Aorta (tissue), 5 donors: ENCODE measurements around the gene SEMA4A. TPM values are rescaled to one million over a fixed set of nuclear protein-coding genes. Genes with fewer than 3 reads are reported as not detected.
A peak's percentile ranks its signal among the peaks of the same experiment; 100 is the strongest.
"Not testable (repeated sequence)": the region's sequence is repeated elsewhere in the genome, so short reads cannot be mapped to it uniquely, and the experiment has no call there.

Experiments used
- ATAC-seq: fragments of 200-7000 bp; cut with Tn5 transposase; one replicate; pipeline ENCODE4 v1.9.1; 2022; ENCODE audit warnings: moderate library complexity; ENCODE audit not compliant: low FRiP score
- DNase-seq, 2 donors: peaks; one replicate each; pipeline ENCODE4 v3.0.0-alpha.2; 2020
- H3K27ac ChIP-seq, 2 donors: one replicate each; pipeline ENCODE4 v1.5.1; 2013; ENCODE audit warnings: low read length in 2 of 2, mild to moderate bottlenecking in 2 of 2, moderate library complexity in 2 of 2, control low read depth in 1 of 2, inconsistent platforms in 1 of 2, low read depth in 1 of 2
- H3K27me3 ChIP-seq, 2 donors: one replicate each; pipeline ENCODE4 v1.6.1; 2013; ENCODE audit warnings: control low read depth in 1 of 2, low read length in 1 of 2, mild to moderate bottlenecking in 1 of 2, moderate library complexity in 1 of 2; ENCODE audit not compliant: insufficient read depth in 2 of 2, control insufficient read depth in 1 of 2
- H3K36me3 ChIP-seq, 2 donors: one replicate each; pipeline ENCODE4 v1.6.1; 2013; ENCODE audit warnings: control low read depth in 1 of 2, low read length in 1 of 2, mild to moderate bottlenecking in 1 of 2; ENCODE audit not compliant: insufficient read depth in 2 of 2, control insufficient read depth in 1 of 2
- H3K4me1 ChIP-seq, 2 donors: one replicate each; pipeline ENCODE4 v1.6.1; 2013; ENCODE audit warnings: low read length in 2 of 2, control low read depth in 1 of 2, mild to moderate bottlenecking in 1 of 2, moderate library complexity in 1 of 2; ENCODE audit not compliant: insufficient read depth in 2 of 2, control insufficient read depth in 1 of 2
- H3K4me3 ChIP-seq, 2 donors: one replicate each; pipeline ENCODE4 v1.5.1; 2013; ENCODE audit warnings: low read length in 2 of 2, control low read depth in 1 of 2, mild to moderate bottlenecking in 1 of 2
- H3K9me3 ChIP-seq: one replicate; pipeline ENCODE4 v1.6.1; 2013; ENCODE audit warnings: mild to moderate bottlenecking, low read length; ENCODE audit not compliant: control insufficient read depth
- WGBS, 2 donors: extraction: QIAGEN DNeasy Blood & Tissue Kit; methylation state at CpG; one replicate each; pipeline ENCODE4 v1.1.7; 2013; 5-methylcytosine and 5-hydroxymethylcytosine counted together
- intact Hi-C, 2 donors: fragments of 100-400 bp; cut with DNase I; formaldehyde crosslinking; loops; one replicate each; pipeline versions ENCODE4 v1.14.2 to v1.15.0; 2022
- polyA plus RNA-seq, 2 donors: library from polyadenylated mRNA; stranded (reverse); fragments of 200-250 nt; gene quantifications; one replicate each; pipeline ENCODE4 v1.2.3, GENCODE V29; 2013
- total RNA-seq, 2 donors: library from RNA; stranded (reverse); fragmentation: NEBNext Ultra II Directional; extraction: Animal tissue kit (Norgen Biotek cat#: 25700); gene quantifications; one replicate each; pipeline ENCODE4 v1.2.1, GENCODE V29; 2021
- donor health status: healthy with polysubstance abuse.
- donor health status: Bipolar disorder and iron deficiency.
- donor health status: DM: no; HTN: no; CAD: no.
- donor health status: DM: no; HTN: no; CAD: no.
- donor health status: DM: yes; HTN: yes; CAD: no.

SEMA4A gene
- total and polyA plus RNA-seq, 4 donors = 3.0 to 20.0 (median 6.8) TPM

DNA sequence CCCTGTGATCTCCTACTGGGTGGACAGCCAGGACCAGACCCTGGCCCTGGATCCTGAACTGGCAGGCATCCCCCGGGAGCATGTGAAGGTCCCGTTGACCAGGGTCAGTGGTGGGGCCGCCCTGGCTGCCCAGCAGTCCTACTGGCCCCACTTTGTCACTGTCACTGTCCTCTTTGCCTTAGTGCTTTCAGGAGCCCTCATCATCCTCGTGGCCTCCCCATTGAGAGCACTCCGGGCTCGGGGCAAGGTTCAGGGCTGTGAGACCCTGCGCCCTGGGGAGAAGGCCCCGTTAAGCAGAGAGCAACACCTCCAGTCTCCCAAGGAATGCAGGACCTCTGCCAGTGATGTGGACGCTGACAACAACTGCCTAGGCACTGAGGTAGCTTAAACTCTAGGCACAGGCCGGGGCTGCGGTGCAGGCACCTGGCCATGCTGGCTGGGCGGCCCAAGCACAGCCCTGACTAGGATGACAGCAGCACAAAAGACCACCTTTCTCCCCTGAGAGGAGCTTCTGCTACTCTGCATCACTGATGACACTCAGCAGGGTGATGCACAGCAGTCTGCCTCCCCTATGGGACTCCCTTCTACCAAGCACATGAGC, 23.3 kb downstream of the SEMA4A start:
- intact Hi-C loops = no loop called here
- H3K4me1 ChIP-seq = no peaks in the 10 kb centered on the region
- ATAC-seq (peak; percentile 46), DNase-seq (no peak)
- H3K9me3 ChIP-seq = no peaks in the 10 kb centered on the region
- no peak overlapping the region for H3K27ac ChIP-seq
- H3K36me3 ChIP-seq = no peaks in the 10 kb centered on the region
- WGBS, 2 donors = 80 to 83% methylated on average over 12 of the region's 12 CpGs
- no peak overlapping the region for H3K4me3 ChIP-seq
- H3K27me3 ChIP-seq = no peaks in the 10 kb centered on the region

DNA sequence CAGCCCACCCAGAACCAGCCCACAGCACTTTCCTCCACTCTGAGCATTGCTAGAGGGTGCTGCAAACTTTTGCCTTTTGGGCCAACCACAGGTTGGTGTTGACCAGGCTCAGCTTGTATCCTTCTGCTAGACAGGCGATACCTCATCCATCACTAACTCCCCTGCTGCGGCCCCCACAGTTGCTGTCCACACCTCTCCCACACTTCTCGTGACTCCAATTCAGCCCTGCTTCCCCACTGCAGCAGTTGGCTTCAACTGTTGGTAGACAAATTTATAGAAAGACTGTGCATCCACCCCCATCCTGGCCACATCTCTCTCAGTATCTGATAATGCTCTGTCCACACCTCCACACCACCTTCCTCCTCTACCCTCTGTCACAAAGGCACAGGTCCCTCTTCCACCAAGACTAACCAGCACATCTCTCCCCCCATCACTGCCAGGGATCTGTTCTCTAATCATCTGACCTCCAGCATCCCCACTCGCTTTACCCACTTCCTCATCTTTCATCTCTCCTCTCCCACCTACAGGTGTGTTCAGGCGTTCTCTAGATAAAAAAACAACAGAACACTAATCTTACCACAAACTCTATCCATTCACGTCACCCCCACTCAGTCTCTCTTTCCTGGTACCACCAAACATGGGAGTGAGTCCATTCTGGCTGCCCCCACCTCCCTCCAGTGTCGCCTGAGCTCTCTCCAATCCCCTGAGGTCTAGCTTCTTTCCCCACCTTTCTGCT, 24.7 kb downstream of the SEMA4A start:
- Histone ChIP-seq H3K9me3 (no peaks in the 10 kb centered on the region), H3K27ac (no peak overlapping the region), H3K27me3 (no peaks in the 10 kb centered on the region), H3K4me3 (no peak overlapping the region), H3K4me1 (no peaks in the 10 kb centered on the region), H3K36me3 (no peaks in the 10 kb centered on the region)
- no peak for DNase-seq
- no peak for ATAC-seq
- intact Hi-C loops = no loop called here
- WGBS, 2 donors = 87 to 88% methylated on average over 7 of the region's 7 CpGs

- no peak overlapping the region for H3K4me3 ChIP-seq
- H3K27me3 ChIP-seq = no peaks in the 10 kb centered on the region
- ATAC-seq (no peak), DNase-seq (no peak)
- no peaks in the 10 kb centered on the region for H3K4me1 ChIP-seq
- H3K27ac ChIP-seq = no peak overlapping the region
- intact Hi-C loops = no loop called here
- H3K9me3 ChIP-seq = no peaks in the 10 kb centered on the region
- WGBS, 2 donors = 92 to 94% methylated on average over 3 of the region's 3 CpGs
- no peaks in the 10 kb centered on the region for H3K36me3 ChIP-seq
Observed at GRCh38 chr1:156180471-156180870, 27.1 kb downstream of the SEMA4A start.

DNA sequence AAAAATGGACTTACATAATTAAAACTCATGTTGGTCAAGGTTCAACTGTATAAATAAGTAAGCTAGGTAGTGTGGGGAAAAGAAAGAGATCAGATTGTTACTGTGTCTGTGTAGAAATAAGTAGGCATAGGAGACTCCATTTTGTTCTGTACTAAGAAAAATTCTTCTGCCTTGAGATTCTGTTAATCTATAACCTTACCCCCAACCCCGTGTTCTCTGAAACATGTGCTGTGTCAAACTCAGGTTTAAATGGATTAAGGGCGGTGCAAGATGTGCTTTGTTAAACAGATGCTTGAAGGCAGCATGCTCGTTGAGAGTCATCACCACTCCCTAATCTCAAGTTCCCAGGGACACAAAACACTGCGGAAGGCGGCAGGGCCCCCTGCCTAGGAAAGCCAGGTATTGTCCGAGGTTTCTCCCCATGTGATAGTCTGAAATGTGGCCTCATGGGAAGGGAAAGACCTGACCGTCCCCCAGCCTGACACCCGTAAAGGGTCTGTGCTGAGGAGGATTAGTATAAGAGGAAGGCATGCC, 28.1 kb downstream of the SEMA4A start:
- H3K4me3 ChIP-seq, H3K27me3 ChIP-seq, H3K9me3 ChIP-seq, H3K36me3 ChIP-seq, H3K27ac ChIP-seq, intact Hi-C loops, DNase-seq, ATAC-seq, H3K4me1 ChIP-seq: not testable (repeated sequence)
- 45 to 52% methylated on average over 8 of the region's 8 CpGs for WGBS, 2 donors

- H3K4me1 ChIP-seq, DNase-seq, ATAC-seq, H3K36me3 ChIP-seq, H3K4me3 ChIP-seq, intact Hi-C loops, H3K9me3 ChIP-seq, H3K27ac ChIP-seq, H3K27me3 ChIP-seq: not testable (repeated sequence)
- 78 to 85% methylated on average over 12 of the region's 12 CpGs for WGBS, 2 donors
Observed at GRCh38 chr1:156182010-156182779, 28.8 kb downstream of the SEMA4A start.

- ATAC-seq, intact Hi-C loops, H3K27ac ChIP-seq, H3K9me3 ChIP-seq, H3K27me3 ChIP-seq, H3K4me3 ChIP-seq, H3K36me3 ChIP-seq, H3K4me1 ChIP-seq, DNase-seq: not testable (repeated sequence)
- WGBS, 2 donors = 87 to 93% methylated on average over 2 of the region's 2 CpGs
Observed at GRCh38 chr1:156186347-156187177, 33.2 kb downstream of the SEMA4A start.

DNA sequence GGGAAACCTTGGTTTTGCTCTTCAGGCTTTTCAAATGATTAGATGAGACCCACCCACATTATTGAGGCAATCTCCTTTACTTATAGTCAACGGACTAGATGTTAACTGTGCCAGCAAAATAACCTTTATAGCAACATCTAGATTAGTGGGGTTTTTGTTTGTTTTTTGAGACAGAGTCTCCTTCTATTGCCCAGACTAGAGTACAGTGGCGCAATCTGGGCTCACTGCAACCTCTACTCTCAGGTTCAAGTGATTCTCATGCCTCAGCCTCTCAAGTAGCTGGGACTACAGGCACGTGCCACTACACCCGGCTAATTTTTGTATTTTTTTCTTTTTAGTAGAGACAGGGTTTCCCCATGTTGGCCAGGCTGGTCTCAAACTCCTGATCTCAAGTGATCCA, 36.9 kb downstream of the SEMA4A start:
- H3K27ac ChIP-seq, H3K4me3 ChIP-seq, H3K9me3 ChIP-seq, H3K27me3 ChIP-seq, ATAC-seq, H3K36me3 ChIP-seq, DNase-seq, H3K4me1 ChIP-seq: not testable (repeated sequence)
- WGBS, 2 donors = 75 to 80% methylated on average over 4 of the region's 4 CpGs
- intact Hi-C loops = loop anchor here in 1 of 2 donors (10.0 kb wide), 1 partner anchor 45 kb away; no protein-coding TSS in a partner anchor

GRCh38 chr1:156191292-156191964, 38.0 kb downstream of the SEMA4A start:
- WGBS, 2 donors = 80 to 86% methylated on average over 4 of the region's 4 CpGs
- H3K27me3 ChIP-seq = no peaks in the 10 kb centered on the region

More at GRCh38 chr1:156191292-156191964, 38.0 kb downstream of the SEMA4A start:
- intact Hi-C loops = loop anchor here in 1 of 2 donors (10.0 kb wide), 1 partner anchor 47 kb away; no protein-coding TSS in a partner anchor
- Histone ChIP-seq H3K27ac (no peak overlapping the region), H3K4me3 (no peak overlapping the region), H3K9me3 (no peaks in the 10 kb centered on the region), H3K36me3 (peaks cover 0 to under 1% of the 10 kb centered on the region in 2 donors), H3K4me1 (no peaks in the 10 kb centered on the region)
- ATAC-seq = no peak
- no peak for DNase-seq
